A375 (cell line): ENCODE results near the gene INSL4. TPM values are rescaled to one million over a fixed set of nuclear protein-coding genes. Genes with fewer than 3 reads are reported as not detected.

Source experiments
- small RNA-seq: library from RNA; depleted of rRNA; stranded (forward); fragments of <200 nt; gene quantifications from one replicate; pipeline ENCODE3, GENCODE V24; 2014
- total RNA-seq: library from RNA; depleted of rRNA; stranded (reverse); fragments of >200 nt; shearing (Covaris generic); gene quantifications from 2 replicates; pipeline ENCODE4 v1.2.3, GENCODE V29; 2014; rRNA removed

The INSL4 gene
- total RNA-seq = not detected in 2 replicates

DNA sequence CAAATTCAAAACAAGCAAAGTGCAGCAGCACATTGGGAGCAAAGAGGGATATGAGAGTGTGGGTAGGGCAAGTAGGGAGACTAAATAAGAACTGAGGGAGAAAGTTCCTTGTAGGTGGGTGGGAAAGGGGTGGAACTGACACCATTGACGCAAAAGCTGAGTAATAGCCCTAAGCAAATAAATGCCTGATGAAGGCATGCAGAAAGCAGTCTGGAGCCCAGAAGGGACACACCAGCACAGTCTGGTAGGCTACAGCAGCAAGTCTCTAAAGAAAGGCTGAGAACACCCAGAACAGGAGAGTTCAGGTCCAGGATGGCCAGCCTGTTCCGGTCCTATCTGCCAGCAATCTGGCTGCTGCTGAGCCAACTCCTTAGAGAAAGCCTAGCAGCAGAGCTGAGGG lies at the start of gene INSL4:
TSS of gene INSL4 (plus strand) at position 208 of the 400 bp plus-strand sequence. CDS start at position 313, 105 bp downstream.

DNA sequence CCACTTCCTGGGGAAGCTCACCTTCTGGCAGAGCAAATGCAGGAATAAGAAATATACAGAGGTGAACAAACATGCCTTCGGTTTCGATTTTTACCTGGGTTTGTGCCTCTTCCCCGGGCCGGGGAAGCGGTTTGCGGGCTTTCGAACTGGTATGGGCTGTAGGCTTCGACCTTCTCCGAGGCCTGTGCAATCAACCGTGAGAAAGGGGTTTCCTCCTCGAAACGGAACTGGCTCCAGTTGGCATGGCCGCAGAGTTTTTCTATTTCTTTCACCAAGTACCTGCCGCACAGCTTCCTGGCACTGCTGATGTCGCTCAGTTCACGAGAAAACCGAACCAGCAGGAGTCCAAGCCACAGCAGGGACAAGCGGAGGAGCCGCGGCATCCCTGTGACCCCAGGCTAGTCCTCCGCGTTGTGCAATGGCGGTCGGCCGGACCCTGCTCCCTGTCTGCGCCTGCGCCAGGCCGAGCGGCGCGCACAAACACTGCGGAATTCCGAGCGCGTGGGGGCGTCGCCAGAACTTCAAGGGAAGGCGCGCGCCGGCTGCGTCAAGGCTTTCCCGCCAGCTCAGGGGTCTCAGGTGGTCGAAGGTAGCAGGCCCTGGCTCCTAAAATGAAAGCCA lies 45.9 kb upstream of the INSL4 start, which contains the start of gene INSL6:
TSS of gene INSL6 (minus strand) at position 420 of the 621 bp plus-strand sequence. CDS start at position 383, 37 bp downstream.

Small RNA genes lying within 50 kb of the gene (small RNA-seq; reads per million reads assigned to genes)
- not detected for gene AL133547.1

Other genes with a start within 250 kb of the INSL4 start
- 3.8 and 4.8 TPM in 2 replicates for gene JAK2, start 246.1 kb upstream of the INSL4 start, total RNA-seq
- not detected in 2 replicates for gene INSL6, start 45.8 kb upstream of the INSL4 start, total RNA-seq
- gene RLN2, start 73.3 kb downstream of the INSL4 start, total RNA-seq = not detected in 2 replicates
- 0.21 TPM in 1 of 2 replicates, not detected in the other for gene RLN1, start 108.5 kb downstream of the INSL4 start, total RNA-seq
- gene PLGRKT, start 206.5 kb downstream of the INSL4 start, total RNA-seq = 16.4 and 19.9 TPM in 2 replicates
- 4.3 and 4.6 TPM in 2 replicates for gene CD274, start 219.1 kb downstream of the INSL4 start, total RNA-seq